C1 segment of cervical spinal cord (tissue), 14 donors: Measurements from ENCODE around the gene IFNA13.
"Not testable (repeated sequence)": the region's sequence is repeated elsewhere in the genome, so short reads cannot be mapped to it uniquely, and the experiment has no call there.

Experiments
- DNase-seq, 14 donors: peaks; one replicate each; lab custom pipeline; 2025; lab: John Stamatoyannopoulos, UW

IFNA13 gene

GRCh38 chr9:21367957-21368356 lies at the start of gene IFNA13:
Gene IFNA13 (minus strand): TSS chr9:21368057. CDS start chr9:21368010, 47 bp downstream.
- no peak for DNase-seq

DNA sequence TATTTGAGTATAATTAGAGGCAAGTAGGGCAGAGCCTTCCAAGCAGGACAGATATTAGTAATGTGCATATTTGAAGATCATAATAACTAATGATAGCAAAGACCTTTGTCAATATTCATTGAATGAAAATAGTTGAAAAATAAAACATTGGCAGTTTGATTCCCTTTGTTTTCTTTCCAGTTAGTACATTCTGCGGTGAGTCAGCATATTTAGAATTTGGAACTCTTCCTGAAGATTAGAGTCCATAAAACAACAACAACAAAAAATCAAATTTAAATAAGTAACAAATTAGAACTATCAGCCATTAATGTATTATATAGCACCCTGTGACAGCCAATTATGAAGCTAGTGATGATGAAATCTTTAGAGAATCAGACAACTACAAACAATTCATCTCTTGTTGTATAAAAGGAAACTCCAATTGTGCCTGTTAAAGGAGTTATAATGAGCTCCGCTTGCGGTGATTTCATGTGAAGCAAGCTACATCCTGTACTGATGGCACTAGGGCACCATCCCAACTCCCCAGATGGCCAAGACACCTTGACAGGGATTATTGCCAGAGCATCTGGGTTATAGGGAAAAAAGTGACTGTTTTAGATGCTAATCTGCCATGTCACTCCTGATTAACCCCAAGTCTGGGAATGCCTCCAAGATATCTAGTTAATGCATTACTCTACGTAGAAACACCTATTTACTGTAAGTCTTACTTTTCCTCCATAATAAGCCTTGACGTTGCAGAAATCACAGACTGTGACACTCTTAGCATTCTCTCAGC lies 47.8 kb upstream of the IFNA13 start:
- DNase-seq: peak in 2 of 14 donors; percentile 6 to 95

- DNase-seq: peak in 1 of 14 donors; percentile 8
Measured at GRCh38 chr9:21414220-21414940, 46.5 kb upstream of the IFNA13 start.

DNA sequence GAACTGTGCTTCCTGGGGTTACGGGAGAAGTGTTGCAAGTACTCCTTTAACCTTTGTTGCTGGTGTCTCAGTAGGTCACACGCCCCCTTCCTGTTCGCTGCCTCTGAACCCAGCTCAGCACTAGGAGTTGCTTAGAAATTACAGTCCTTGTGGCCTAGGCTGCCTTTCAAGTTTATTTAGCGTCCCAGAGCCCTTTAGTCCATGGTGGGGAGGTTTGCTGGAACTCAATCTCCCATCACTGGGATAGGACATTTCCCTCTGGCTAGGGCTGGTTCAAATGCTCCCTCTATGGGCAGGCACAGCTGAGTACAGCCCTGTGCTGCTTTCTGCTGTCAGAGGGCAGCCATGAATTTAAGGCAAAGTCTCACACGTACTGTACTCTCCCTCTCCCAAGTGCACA lies 45.8 kb upstream of the IFNA13 start:
- no peak for DNase-seq

GRCh38 chr9:21413151-21413550 lies 45.3 kb upstream of the IFNA13 start:
- DNase-seq: peak in 1 of 14 donors; percentile 5

DNA sequence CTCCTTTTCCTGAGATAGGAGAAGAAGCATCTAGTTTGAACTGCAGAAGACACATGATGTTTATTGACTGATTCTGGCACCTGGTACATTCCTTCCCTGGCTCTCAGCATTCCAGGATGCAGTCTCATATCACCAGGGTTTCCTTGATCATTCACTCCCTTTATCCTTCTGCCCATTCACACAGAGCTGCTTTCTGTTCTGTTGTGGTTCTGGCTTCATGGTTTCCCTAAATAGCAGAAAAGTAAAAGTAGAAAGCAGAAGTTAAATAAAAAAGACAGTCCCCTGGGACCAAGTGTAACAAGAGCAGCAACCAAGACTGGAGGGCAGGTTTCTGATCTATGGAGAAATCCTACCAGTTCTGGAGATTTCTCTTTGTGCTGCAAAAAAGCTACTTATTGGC lies 44.2 kb upstream of the IFNA13 start:
- no peak for DNase-seq

DNA sequence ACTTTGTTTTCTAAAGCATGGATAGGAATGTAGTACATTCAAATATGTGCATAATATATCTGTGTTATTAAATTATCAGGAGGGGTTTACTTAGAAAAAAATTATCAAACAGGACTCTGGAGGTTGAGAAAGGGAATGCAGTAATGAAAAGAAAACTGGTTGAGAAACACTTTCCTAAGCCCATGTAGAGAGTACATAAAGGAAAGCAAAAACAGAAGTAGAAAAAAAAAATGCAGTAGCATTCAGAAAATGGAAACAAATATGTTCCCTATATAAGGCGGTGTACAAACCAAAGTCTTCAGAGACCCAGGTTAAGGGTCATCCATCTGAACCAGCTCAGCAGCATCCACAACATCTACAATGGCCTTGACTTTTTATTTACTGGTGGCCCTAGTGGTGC lies 41.0 kb upstream of the IFNA13 start, which contains the start of gene IFNA8:
Gene IFNA8 (plus strand): TSS at position 301 of the 400 bp plus-strand sequence. CDS start 60 bp downstream, at position 361.
- DNase-seq: no peak

- DNase-seq: no peak
Measured at GRCh38 chr9:21404146-21404545, 36.3 kb upstream of the IFNA13 start.

DNA sequence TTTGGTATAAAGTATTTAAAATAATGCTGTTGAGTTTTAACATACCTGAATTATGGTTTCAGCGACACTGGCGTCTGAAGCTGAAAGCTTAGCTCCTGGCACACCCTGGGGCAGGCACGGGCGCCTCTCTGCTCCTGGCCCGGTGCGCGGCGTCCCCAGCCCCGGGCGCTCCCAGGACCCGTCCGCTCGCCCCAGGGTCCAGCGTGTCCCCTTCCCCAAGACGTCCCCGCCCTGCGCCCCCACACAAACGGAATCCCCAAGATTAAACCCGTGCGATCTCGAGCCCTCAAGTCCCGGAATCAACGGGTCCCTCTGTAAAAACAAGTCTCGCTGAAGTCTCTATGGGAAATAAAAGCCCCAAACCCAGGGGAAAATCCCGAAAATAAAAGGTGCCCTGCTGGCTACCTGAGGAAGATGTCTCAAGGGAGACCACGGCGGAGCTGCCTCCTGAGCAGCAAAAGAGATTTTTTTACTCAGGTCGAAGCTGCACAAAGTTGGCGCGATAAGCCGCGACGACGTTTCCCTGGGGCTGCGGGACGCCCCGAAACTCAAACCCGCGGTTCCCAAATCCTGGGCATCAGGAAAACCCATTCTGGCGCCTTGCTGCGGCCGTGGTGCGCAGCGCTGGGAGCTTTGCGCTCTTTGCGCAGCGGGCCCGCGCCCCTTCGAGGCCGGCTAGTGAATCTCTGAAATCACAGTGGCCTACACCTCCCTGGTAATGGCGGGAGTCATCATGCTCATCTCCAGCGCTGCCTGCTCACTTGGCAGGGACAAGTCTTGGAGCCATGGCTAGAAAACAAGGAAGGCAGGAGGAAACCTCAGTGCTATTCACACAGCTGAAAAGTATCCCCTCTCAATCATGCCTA lies 34.8 kb upstream of the IFNA13 start:
- peak in 5 of 14 donors; percentile 24 to 51 (median 34) for DNase-seq

DNA sequence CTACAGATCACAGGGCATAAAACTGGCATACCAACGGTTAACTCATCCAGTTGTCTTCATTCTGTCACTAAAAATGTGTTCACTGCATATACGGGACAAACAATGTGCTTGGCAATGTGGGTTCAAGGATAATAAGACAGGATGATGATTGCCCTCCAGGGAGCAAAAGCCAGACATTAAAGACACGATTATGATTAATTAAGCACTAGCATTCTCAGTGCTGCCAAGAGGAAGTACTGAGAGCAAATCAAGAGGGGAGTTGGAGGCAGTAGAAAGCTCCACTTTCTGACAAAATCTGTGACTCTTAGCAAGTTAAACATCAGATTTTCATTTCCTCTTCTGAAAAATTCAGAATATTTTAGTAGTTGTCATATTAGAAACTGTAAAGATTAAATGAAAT lies 32.1 kb upstream of the IFNA13 start:
- DNase-seq: no peak

DNA sequence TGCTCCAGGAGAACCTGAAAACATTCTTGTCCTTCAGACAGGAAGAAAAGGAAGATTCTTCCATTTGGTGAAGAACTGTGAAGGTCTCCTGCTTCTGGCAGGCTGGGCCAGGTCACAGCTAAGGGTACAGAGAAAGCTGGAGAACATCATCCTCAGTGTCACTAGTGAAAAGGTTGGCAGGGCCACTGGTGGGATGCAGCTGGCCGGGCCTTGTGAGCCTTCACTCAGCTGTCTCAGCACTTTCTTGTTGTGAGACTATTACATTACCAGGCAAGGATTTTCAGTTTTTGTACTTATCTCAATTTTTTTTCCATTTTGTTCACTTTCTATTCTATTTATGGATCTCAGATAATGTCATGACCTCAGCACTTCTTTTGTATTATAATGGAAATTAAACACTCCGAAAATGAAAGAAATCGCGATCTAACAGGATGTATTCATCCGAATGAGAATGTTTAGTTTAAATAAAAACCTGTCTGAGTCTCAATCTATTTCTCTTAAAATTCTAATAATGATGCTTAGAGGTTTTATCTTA lies 31.2 kb upstream of the IFNA13 start:
- no peak for DNase-seq

GRCh38 chr9:21395778-21396717 lies 28.2 kb upstream of the IFNA13 start:
- peak in 9 of 14 donors; percentile 11 to 68 (median 52) for DNase-seq

- DNase-seq: no peak
Measured at GRCh38 chr9:21392270-21392669, 24.4 kb upstream of the IFNA13 start.

DNA sequence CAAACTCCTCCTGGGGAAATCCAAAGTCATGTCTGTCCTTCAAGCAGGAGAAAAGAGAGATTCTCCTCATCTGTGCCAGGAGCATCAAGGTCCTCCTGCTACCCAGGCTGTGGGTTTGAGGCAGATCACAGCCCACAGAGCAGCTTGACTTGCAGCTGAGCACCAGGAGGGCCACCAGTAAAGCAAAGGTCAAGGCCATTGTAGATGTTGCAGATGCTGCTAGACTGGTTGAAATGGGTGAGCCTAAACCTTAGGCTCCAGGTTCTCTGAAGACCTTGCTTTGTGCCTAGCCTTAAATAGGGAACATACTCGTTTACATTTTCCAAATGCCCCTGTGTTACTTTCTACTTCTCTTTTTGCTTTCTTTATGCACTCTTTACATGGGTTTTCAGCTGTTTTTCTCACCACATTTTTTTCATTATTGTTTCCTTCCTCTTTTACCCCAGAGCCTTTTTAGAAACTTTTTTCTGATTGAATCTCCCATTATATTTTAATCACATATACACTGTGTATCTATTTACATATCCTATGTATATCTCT lies 17.3 kb upstream of the IFNA13 start, which contains the start of gene IFNA2:
Gene IFNA2 (minus strand): TSS at position 268 of the 540 bp plus-strand sequence. CDS start 69 bp downstream, at position 199.
- no peak for DNase-seq

GRCh38 chr9:21383627-21384026 lies 15.8 kb upstream of the IFNA13 start:
- DNase-seq: no peak

DNA sequence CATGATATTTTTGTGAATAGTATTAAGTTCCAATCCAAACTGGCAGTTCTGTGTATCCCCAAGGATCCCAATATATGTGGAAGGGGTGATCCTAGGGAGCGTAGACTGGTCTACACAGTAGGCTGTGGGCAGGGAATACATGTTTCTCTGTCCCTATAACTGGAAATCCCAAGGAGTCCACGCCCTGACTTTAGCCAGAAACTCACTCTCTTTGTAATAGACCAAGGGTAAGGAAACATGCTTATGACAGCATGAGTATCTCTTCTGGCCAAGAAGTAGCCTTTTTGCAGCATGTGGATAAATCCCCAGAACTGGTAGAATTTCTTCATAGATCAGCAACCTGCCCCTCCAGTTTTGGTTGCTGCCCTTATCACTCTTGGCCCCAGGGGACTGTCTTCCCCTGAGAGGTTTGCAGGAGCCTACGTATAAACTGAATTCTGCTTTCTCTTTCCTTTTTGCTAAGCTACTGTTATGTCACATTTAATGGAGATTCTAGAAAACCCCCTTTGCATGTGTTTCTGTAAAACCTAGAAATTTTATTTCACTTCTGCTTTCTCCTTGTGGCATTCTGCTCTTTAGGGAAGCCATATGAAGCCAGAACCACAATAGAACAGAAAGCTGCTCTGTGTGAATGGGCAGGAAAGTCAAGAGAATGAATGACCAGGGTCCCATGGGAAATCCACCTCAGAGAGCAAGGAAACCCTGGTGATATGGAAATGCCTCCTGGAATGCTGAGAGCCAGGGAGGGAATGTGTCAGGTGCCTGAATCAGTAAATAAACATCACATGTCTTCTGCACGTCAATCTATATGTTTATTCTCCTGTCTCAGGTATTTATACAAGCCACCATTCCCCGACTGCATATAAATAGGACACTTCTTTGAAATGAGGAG lies 13.8 kb upstream of the IFNA13 start:
- no peak for DNase-seq

- DNase-seq: not testable (repeated sequence)
Measured at GRCh38 chr9:21371467-21371866, 3.6 kb upstream of the IFNA13 start.

DNA sequence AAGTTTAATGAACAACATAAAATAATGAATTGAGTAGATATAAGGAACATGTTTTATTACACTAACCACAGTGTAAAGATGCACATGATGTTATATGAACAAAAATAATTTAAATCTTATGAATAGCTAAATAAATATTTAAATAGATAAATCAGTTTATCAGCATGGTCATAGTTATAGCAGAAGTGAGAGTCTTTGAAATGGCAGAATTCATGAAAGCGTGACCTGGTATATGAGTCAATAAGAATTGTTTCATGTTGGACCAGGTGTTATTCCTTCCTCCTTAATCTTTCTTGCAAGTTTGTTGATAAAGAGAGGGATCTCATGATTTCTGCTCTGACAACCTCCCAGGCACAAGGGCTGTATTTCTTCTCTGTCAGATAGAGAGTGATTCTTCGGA lies 688 bp downstream of the IFNA13 start:
- DNase-seq: not testable (repeated sequence)

DNA sequence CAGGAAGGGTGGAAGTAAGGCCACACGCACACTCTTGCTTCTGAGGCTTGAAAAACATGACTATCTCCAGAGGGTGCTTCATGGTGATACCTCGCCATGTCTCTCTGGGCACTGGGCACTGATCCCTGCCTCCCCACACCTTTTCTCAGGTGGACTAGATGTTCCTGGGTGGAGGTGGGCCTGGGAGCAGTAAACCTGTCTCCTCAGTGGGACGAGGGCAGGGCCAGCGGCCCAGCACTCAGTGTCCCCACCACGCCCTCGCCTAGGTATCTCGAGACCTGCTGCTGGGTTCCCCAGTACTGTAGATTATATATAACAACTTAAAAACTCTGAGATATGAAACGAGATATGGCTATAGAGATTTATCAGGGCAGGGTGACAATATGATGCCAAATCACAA lies 5.6 kb downstream of the IFNA13 start:
- no peak for DNase-seq
